Fibroblast of villous mesenchyme (primary cell): Measurements from ENCODE around the gene APBB2. TPM values are rescaled to one million over a fixed set of nuclear protein-coding genes. Genes with fewer than 3 reads are reported as not detected.

Source experiments
- DNase-seq: peaks from one replicate; pipeline ENCODE4 v3.0.0-alpha.2; 2010; ENCODE audit warnings: low read depth
- H3K4me3 ChIP-seq: 2 replicates; pipeline ENCODE4 v1.5.1; 2011; ENCODE audit warnings: low read depth, mild to moderate bottlenecking, low read length
- total RNA-seq: library from RNA; depleted of rRNA; stranded (reverse); fragments of >200 nt; gene quantifications from 2 replicates; pipeline ENCODE4 v1.2.3, GENCODE V29; 2012
- TF ChIP-seq, protein P1 (sequence below): IDR thresholded peaks from 2 replicates; pipeline ENCODE4 v1.5.1; 2012; ENCODE audit warnings: low read depth, mild to moderate bottlenecking, low read length; ENCODE audit not compliant: insufficient read depth

The APBB2 gene
- total RNA-seq, 1 donor, result 133 TPM

DNA sequence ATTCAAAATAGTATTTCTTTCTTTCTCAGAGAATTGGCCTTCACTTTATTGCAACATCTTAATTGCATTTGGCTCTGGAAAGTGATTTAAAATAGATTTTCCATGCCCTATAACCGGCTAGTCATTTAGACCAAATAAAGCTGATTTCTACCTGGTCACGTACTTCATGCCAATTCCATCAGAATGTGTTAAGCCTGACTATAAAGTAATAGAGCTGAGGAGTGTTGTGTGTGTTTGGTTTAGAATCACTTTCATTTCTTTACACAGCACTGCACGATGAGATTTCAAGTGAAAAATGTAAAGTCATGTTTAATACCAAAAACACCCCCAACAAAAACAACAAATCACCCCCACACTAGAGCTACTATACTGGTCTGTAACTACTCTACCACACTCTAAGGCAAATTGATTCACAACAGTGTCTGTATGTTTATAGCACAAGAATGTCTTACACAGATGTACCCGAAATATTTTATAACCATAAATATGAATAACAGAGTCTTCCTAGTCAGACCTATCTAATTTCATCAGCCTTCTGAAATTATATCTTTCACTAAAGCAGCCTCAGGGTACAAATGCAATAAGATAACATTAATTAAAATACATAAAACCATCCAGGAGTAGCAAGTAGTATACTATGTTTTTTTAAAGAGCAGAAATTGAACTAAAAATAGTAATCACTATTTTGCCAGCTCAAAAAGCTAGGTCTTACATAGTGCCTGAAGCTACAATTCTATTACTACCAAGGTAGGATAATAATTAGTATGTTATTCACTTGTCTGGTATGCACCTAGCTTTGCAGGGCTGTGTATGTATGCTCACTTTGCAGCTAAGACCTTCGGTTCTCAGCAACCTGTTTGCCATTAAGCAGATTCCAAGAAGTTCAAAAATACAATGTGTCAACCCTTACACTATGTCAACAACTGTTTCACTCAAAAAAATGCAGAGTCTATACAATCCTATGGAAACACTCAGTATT, 28.4 kb downstream of the APBB2 start:
- peak overlapping the region; percentile 2 for H3K4me3 ChIP-seq
- DNase-seq, result peak; percentile 68

GRCh38 chr4:41184009-41184408, 30.3 kb downstream of the APBB2 start:
- TF ChIP-seq, protein P1, sequence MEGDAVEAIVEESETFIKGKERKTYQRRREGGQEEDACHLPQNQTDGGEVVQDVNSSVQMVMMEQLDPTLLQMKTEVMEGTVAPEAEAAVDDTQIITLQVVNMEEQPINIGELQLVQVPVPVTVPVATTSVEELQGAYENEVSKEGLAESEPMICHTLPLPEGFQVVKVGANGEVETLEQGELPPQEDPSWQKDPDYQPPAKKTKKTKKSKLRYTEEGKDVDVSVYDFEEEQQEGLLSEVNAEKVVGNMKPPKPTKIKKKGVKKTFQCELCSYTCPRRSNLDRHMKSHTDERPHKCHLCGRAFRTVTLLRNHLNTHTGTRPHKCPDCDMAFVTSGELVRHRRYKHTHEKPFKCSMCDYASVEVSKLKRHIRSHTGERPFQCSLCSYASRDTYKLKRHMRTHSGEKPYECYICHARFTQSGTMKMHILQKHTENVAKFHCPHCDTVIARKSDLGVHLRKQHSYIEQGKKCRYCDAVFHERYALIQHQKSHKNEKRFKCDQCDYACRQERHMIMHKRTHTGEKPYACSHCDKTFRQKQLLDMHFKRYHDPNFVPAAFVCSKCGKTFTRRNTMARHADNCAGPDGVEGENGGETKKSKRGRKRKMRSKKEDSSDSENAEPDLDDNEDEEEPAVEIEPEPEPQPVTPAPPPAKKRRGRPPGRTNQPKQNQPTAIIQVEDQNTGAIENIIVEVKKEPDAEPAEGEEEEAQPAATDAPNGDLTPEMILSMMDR, result no peak
- DNase-seq, result no peak
- no peak overlapping the region for H3K4me3 ChIP-seq

More for the DNA sequence above, 28.4 kb downstream of the APBB2 start:
- TF ChIP-seq, protein P1, result no peak

DNA sequence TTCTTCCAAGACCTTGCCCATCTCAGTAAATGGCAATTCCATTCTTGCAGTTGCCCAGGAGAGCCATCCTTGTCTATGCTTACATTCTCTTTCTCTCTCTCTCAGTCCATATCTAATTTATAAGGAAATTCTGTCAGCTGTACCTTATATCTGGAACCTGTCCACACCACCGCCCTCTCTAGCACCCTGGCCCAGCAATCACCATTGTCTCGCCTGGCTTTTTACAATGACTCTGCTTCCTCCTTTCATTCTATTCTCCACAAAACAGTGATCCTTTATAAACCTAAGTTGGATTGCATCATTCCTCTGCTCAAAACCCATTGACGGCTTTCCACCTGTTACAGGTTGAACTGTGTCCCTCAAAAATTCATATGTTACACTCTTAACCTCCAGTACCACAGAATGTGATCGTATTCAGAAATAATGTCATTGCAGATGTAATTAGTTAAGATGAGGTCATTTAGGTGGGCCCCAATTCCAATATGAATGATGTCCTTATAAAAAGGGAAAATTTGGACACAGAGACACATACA, 31.3 kb downstream of the APBB2 start:
- no peak for DNase-seq
- no peak overlapping the region for H3K4me3 ChIP-seq
- TF ChIP-seq, protein P1, result no peak

DNA sequence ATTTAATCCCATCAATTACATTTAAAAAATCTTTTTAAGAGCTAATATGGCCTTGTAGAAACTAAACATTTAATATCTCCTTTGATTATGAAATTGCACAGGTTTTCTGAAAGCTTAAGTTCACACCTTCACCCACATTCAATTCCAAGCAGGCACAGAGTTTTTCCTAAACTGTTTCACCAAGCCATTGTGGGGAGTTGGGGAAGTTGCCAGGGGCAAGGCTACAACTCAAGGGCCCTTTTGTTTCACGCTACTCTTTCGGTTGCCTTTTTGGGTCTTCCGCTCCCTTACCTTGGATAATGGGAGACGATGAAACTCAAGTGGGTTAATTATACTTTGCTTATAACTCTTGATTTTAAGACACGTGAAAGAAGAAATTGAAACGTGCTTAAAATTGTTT, 33.3 kb downstream of the APBB2 start:
- no peak overlapping the region for H3K4me3 ChIP-seq
- TF ChIP-seq, protein P1, result no peak
- DNase-seq, result no peak

DNA sequence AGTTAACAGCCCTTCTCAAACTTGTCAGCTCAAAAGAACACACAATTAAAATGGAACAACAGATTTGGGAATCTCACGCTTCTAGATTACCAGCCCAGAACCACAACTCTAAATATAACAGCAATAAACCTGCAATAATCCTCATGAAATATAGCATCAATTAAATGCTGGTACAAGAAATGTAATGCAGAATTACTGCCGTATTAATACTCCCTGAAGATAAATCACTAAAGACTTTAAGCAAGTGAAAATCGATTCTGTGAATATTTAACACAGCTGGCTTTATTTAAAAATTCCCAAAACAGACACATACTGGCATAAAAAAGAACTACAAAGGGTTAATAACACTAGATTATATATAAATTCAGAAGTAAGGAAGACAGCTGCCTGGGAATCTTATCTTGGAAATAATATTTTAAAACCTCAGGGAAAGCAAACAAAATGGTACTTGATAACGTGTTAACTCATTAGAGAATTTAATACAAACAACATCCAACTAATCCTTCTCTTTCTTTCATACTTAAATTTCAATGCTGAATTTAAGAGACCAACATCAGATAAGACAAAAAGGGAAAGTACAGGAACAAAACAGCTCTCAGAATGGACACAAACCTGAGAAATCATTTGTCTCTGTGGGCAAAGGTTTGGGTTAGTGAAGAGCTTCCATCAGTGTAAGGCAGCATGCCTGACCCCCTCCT, 34.7 kb downstream of the APBB2 start:
- TF ChIP-seq, protein P1, result no peak
- H3K4me3 ChIP-seq, result no peak overlapping the region
- DNase-seq, result no peak

DNA sequence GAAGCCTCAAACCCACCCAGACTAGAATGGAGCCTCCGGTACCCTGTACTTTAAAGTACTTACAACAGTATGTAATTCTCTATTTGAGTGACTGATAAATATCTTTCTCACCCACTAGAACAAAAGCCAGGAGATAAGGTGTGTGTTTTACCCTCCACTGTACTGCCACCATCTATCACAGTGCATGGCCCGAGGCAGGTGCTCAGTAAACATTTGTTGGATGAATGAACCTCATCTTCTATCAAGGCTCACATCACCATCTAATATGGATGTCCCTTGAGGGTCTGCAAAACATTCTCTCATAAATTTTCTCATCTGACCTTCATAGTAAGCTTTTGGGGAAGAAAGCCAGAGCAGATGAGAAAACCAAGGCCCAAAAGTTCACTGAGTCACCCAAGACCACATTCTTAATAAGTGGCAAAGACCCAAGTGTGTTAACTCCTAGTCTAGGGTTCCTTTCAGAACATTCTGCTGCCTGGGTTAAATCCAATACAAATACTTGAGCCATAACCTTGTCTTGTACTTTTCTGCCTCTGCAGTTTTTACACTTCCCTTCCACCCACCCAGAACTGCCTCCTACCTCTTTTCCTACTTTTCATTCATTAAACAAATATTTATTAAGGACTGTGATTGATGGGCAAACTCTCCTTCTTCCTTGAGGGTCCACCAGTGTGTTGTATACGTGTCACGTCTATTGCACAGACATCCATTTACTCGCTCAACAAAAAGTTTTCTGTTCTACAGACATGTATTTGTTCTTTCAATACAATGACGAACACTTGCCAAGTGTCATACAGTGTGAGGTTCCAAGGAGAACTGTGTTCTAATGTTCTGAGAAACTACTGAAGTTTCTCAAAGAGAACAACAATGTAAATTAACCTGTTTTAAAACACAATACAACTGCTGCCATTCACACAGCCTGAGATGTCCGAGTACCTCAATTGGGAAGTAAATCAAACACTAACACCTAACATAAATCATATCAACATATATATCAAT, 35.7 kb downstream of the APBB2 start:
- H3K4me3 ChIP-seq, result no peak overlapping the region
- TF ChIP-seq, protein P1, result no peak
- DNase-seq, result peak; percentile 65
